Activated CD4-positive, alpha-beta T cell treated with anti-CD3 and anti-CD28 coated beads, Interleukin-2, amount 50 U/mL, for 24 hours (primary cell): ENCODE measurements around the gene MACF1.
"Not testable (repeated sequence)": the region's sequence is repeated elsewhere in the genome, so short reads cannot be mapped to it uniquely, and the experiment has no call there.

ENCODE experiments used
- DNase-seq, 2 donors: peaks; one replicate each; pipeline ENCODE4 v3.0.0-alpha.2; 2020; ENCODE audit warnings: low read depth in 1 of 2, low spot score in 1 of 2

Gene MACF1

GRCh38 chr1:39450041-39450440, 245.5 kb downstream of the MACF1 start:
- DNase-seq, result not testable (repeated sequence)

- no peak for DNase-seq
Observed at GRCh38 chr1:39450956-39451606, 246.6 kb downstream of the MACF1 start.

DNA sequence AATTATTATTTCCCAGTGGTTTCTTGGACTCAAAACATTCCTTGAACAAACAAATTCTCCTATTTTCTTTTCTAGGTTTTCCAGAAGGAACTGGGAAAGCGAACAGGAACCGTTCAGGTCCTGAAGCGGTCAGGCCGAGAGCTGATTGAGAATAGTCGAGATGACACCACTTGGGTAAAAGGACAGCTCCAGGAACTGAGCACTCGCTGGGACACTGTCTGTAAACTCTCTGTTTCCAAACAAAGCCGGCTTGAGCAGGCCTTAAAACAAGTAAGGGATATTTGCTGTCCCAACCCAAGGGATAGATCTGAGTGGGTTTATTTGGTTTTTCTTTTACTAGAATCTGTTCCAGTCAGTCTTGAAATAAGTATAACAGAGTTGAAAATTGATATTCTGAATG, 247.6 kb downstream of the MACF1 start:
- DNase-seq, result no peak

DNA sequence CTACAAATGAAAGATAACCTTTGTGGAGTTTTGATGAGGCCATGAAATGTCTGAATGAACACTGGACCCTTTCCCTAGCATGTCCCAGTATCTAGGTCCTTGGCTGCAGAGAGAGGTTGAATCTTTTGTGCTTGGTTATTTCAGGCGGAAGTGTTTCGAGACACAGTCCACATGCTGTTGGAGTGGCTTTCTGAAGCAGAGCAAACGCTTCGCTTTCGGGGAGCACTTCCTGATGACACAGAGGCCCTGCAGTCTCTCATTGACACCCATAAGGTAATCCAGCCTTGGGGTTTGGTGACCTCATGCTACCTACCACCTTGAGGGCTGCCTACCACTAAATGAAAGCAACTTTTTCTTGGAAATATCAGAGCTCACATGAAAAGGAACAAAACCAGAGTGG, 248.0 kb downstream of the MACF1 start:
- DNase-seq, result no peak

- DNase-seq, result no peak
Observed at GRCh38 chr1:39453603-39454002, 249.1 kb downstream of the MACF1 start.

DNA sequence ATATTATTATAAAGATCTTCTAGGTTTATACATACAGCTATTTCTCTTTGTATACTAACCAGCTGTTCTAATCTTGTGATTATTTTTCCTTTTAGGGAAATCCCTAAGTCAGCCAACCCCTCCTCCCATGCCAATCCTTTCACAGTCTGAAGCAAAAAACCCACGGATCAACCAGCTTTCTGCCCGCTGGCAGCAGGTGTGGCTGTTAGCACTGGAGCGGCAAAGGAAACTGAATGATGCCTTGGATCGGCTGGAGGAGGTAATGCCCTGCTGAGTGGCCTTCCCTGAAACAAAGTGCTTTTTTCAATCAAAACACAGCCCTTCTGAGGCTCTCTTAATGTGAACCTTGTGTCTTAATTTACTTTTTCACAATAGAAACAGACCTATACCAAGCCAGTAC, 254.5 kb downstream of the MACF1 start:
- DNase-seq, result no peak

GRCh38 chr1:39462074-39462473, 257.6 kb downstream of the MACF1 start:
- DNase-seq, result no peak

DNA sequence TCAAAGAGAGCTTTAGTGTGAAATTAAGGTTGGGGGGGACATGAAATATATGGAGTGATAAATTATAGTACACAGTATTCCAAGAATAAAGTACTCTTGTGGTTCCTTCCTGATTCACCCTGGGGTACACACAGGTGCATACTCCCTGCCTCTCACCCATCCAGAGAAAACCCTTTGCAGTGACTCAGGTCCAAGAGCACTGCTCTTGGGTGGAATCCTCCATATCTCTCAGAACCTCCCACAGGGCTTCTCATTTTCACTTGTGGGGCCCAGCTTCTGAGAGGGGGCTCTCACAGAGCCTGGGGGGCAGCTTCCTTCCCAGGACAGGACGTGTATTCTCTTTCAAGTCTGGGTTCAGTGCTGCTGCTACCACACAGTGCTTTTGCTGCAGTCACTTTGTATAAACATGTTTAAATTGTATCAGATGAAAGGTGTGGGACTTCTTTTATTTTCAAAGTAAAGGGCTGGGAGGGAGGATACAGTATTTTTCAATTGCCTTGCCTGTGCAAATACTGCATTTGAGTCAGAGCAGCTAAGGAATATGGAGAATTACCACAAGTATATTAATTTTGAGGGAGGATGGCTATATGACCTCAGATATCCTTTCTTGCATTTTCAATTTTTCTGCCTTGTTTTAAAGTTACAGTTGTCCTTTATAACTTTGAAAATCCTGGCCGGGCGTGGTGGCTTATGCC, 262.1 kb downstream of the MACF1 start:
- no peak for DNase-seq

DNA sequence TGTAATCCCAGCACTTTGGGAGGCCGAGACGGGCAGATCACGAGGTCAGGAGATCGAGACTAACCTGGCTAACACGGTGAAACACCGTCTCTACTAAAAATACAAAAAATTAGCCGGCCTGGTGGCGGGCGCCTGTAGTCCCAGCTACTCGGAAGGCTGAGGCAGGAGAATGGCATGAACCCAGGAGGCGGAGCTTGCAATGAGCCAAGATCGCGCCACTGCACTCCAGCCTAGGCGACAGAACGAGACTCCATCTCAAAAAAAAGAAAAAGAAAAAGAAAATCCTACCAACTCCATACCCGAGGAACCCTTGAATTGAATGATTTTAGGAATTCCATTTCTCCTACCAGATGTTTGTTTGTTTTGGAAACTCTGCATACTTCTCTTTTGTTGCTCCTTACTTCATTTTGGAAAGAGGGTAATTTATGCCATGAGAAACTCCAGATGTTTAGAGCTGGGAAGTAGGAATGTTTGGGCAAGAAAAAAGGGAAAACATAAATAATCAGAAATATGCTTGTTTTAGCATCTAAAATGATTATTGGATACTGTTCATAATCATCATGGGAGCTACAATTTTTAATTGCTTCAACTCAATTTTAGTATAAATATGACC, 262.7 kb downstream of the MACF1 start:
- not testable (repeated sequence) for DNase-seq

DNA sequence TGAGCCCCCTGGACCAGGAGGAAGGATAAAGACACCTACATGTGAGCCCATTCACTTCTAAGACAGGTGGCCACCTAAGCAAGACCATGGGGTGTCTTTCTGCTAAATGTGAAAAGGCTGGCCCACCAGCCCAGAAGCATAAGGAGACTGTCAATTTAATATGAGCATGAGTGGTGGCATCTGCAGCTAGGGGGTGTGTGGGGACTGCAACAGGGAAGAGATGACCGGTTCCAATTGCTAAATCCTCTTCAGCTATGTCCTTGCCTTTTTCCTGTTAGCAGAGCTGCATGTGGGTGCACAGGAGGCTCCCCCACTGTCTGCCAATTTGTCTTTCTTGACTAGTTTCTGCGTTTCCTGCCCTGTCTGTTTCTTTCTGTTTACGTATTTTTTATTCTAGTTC, 264.7 kb downstream of the MACF1 start:
- no peak for DNase-seq

DNA sequence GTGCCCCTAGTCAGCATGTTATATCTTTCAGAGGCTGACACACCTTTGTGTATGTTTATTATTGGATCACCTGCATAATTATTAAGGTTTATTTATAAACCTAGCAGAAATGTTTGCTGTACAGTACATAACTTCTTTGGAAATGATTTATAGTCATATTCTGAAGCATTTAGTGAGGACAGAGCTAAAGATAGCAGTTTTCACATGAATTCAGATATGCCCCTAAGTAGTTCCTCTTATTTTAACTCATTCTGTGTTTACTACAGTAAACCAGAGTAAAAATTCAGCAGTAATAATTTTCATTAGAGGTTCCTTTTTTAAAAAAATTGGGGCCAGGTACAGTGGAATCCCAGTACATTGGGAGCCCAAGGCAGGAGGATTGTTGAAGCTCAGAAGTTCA, 265.5 kb downstream of the MACF1 start:
- no peak for DNase-seq

GRCh38 chr1:39472826-39473225, 268.3 kb downstream of the MACF1 start:
- DNase-seq, result no peak

GRCh38 chr1:39473324-39473723, 268.8 kb downstream of the MACF1 start:
- DNase-seq, result no peak

- no peak for DNase-seq
Observed at GRCh38 chr1:39474810-39475209, 270.3 kb downstream of the MACF1 start.

DNA sequence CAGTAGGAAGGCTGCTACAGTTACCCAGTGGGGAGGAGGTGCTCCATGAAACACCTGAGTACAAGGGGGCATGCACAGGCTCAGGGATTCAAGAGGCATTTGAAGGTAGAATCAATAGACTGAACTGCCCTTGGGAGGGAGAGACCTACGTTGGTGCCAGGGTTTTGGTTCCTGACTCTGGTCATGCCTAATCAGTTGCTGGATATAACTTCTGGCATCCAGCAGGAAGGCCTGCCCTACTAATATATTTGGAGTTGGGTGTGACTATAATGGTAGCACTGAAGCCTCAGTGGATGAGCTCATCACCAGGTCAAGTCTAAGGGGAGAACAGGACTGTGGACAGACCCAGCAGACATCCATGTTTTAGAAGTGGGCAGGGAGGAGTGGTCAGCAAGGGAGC, 271.1 kb downstream of the MACF1 start:
- not testable (repeated sequence) for DNase-seq

- no peak for DNase-seq
Observed at GRCh38 chr1:39478126-39478915, 273.8 kb downstream of the MACF1 start.

- DNase-seq, result no peak
Observed at GRCh38 chr1:39481289-39481688, 276.8 kb downstream of the MACF1 start.

DNA sequence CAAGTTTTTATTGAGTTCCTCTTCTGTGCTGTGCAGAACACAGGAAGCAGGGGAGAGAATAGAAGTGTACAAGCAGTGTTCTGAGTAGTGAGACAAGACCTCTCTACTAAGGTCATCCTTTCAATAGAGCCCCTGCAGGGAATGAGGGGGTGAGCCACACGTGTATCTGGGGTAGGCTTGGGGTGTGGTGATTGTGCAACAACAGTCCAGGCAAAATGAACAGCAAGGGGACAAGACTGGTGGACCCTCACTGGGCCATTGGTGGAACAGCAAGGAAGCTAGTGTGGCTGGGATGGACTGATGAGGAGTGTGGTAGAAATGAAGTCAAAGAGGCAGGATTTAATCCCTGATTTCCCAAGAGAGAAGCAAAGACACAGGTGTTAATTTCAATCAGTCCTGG, 278.8 kb downstream of the MACF1 start:
- DNase-seq, result no peak

- no peak for DNase-seq
Observed at GRCh38 chr1:39484564-39484963, 280.1 kb downstream of the MACF1 start.

DNA sequence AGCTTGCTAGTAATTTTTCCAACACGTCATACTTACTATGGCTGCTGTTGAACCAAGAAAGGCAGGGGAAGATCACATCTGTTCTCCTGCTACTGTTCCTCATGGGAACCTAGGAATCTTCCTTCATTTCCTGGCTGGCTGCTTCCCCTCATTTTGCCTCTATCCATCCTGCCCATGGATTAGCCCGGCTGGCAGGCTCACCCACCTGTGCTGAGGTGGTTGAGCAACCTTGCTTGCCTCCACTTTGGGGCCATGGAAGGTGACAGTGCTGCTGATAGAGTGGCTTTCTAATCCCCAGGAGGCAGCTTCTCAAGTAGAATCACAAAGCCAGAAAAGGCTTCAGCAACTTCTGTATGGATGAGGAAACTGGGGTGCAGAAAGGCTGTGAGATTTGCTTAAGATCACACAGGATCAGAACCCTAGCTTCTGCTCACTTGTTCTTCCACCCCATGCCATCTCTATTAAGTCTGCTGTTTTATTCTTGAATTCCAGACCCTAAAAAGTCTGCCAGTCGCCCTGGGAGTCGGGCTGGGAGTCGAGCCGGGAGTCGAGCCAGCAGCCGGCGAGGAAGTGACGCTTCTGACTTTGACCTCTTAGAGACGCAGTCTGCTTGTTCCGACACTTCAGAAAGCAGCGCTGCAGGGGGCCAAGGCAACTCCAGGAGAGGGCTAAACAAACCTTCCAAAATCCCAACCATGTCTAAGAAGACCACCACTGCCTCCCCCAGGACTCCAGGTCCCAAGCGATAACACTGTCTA, 280.7 kb downstream of the MACF1 start:
- DNase-seq, result no peak

- no peak for DNase-seq
Observed at GRCh38 chr1:39488012-39488545, 283.6 kb downstream of the MACF1 start.
